HEK293 (cell line): ENCODE measurements around the gene ZBTB5.

ENCODE experiments used
- ATF2 ChIP-seq: fragments of 450-650 bp; formaldehyde crosslinking; IDR thresholded peaks from 2 replicates; pipeline ENCODE4 v1.5.1; 2016; ENCODE audit warnings: missing biosample characterization, missing genetic modification characterization, low read depth
- MYNN ChIP-seq: fragments of 450-650 bp; formaldehyde crosslinking; IDR thresholded peaks from 2 replicates; pipeline ENCODE4 v1.5.1; 2016; ENCODE audit warnings: missing biosample characterization, missing genetic modification characterization, borderline replicate concordance
- ZFP41 ChIP-seq: fragments of 450-650 bp; formaldehyde crosslinking; IDR thresholded peaks from 2 replicates; pipeline ENCODE4 v1.5.1; 2016; ENCODE audit warnings: missing biosample characterization, missing genetic modification characterization, borderline replicate concordance
- ZNF48 ChIP-seq: fragments of 450-650 bp; formaldehyde crosslinking; IDR thresholded peaks from 2 replicates; pipeline ENCODE4 v1.5.1; 2016; ENCODE audit warnings: missing biosample characterization, missing genetic modification characterization
- ZNF621 ChIP-seq: fragments of 450-650 bp; formaldehyde crosslinking; IDR thresholded peaks from 2 replicates; pipeline ENCODE4 v1.5.1; 2017; ENCODE audit warnings: missing biosample characterization, missing genetic modification characterization
- ZNF701 ChIP-seq: fragments of 450-650 bp; formaldehyde crosslinking; IDR thresholded peaks from 2 replicates; pipeline ENCODE4 v1.5.1; 2016; ENCODE audit warnings: missing biosample characterization, missing genetic modification characterization
- TF ChIP-seq, protein P1 (sequence below): fragments of 450-650 bp; formaldehyde crosslinking; IDR thresholded peaks from 2 replicates; pipeline ENCODE4 v1.5.1; 2016; ENCODE audit warnings: missing biosample characterization, missing genetic modification characterization
- TF ChIP-seq, protein P2 (sequence below): fragments of 450-650 bp; formaldehyde crosslinking; optimal IDR thresholded peaks from 2 replicates; pipeline ENCODE3; 2016; ENCODE audit warnings: missing biosample characterization, mild to moderate bottlenecking, missing genetic modification characterization

DNA sequence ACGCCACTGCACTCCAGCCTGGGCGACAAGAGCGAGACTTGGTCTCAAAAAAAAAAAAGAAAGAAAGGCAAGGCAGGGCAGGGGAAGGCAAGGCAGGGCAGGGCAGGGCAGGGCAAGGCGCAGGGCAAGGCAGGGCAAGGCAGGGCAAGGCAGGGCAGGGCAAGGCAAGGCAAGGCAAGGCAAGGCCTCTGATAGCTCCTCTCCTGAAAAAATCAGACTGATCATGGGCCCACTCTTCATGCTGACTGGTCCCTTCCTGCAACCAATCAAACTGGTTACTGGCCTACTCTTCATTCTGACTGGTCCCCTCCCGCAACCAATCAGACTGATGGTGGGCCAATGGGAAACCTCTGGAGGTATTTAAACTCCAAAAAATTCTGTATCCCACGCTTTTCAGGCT is 3.4 kb upstream of the ZBTB5 start:
- TF ChIP-seq, protein P1, sequence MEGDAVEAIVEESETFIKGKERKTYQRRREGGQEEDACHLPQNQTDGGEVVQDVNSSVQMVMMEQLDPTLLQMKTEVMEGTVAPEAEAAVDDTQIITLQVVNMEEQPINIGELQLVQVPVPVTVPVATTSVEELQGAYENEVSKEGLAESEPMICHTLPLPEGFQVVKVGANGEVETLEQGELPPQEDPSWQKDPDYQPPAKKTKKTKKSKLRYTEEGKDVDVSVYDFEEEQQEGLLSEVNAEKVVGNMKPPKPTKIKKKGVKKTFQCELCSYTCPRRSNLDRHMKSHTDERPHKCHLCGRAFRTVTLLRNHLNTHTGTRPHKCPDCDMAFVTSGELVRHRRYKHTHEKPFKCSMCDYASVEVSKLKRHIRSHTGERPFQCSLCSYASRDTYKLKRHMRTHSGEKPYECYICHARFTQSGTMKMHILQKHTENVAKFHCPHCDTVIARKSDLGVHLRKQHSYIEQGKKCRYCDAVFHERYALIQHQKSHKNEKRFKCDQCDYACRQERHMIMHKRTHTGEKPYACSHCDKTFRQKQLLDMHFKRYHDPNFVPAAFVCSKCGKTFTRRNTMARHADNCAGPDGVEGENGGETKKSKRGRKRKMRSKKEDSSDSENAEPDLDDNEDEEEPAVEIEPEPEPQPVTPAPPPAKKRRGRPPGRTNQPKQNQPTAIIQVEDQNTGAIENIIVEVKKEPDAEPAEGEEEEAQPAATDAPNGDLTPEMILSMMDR (tag by site-specific recombination), result no peak
- TF ChIP-seq MYNN (tag by site-specific recombination) (no peak), ZNF621 (tag by site-specific recombination) (no peak), ZNF701 (tag by site-specific recombination) (no peak), ZNF48 (tag by site-specific recombination) (no peak), ATF2 (tag by site-specific recombination) (no peak), ZFP41 (tag by site-specific recombination) (no peak)
- TF ChIP-seq, protein P2, sequence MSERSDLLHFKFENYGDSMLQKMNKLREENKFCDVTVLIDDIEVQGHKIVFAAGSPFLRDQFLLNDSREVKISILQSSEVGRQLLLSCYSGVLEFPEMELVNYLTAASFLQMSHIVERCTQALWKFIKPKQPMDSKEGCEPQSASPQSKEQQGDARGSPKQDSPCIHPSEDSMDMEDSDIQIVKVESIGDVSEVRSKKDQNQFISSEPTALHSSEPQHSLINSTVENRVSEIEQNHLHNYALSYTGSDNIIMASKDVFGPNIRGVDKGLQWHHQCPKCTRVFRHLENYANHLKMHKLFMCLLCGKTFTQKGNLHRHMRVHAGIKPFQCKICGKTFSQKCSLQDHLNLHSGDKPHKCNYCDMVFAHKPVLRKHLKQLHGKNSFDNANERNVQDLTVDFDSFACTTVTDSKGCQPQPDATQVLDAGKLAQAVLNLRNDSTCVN (tag by site-specific recombination), result no peak
